Esophagus muscularis mucosa (tissue), 4 donors: ENCODE results near the gene RADIL. TPM values are rescaled to one million over a fixed set of nuclear protein-coding genes. Genes with fewer than 3 reads are reported as not detected.

Experiments
- DNase-seq: peaks from one replicate; pipeline ENCODE4 v3.0.0-alpha.2; 2017; ENCODE audit errors: extremely low spot score
- H3K27ac ChIP-seq, 4 donors: fragments of 200-600 bp; sonication (generic); replicated peaks in 1 of 4; 1 replicate in 3 of 4; 2 replicates in 1 of 4; pipeline ENCODE4 v1.5.1; 2016 to 2019; ENCODE audit warnings: mild to moderate bottlenecking in 1 of 4
- H3K27me3 ChIP-seq, 4 donors: fragments of 200-600 bp; sonication (generic); one replicate each; pipeline versions ENCODE4 v1.5.1 to v1.6.0; 2016 to 2019
- H3K36me3 ChIP-seq, 4 donors: fragments of 200-600 bp; sonication (generic); one replicate each; pipeline ENCODE4 v1.5.1; 2016 to 2019
- H3K4me1 ChIP-seq, 4 donors: fragments of 200-600 bp; sonication (generic); one replicate each; pipeline ENCODE4 v1.5.1; 2016 to 2019
- H3K4me3 ChIP-seq, 4 donors: fragments of 200-600 bp; sonication (generic); 1 replicate in 2 of 4; 2 replicates in 2 of 4; pipeline ENCODE4 v1.5.1; 2016 to 2019; ENCODE audit warnings: mild to moderate bottlenecking in 4 of 4, moderate library complexity in 1 of 4
- H3K9me3 ChIP-seq, 4 donors: fragments of 200-600 bp; sonication (generic); 1 replicate in 3 of 4; 2 replicates in 1 of 4; pipeline ENCODE4 v1.5.1; 2016 to 2019
- CTCF ChIP-seq, 3 experiments: fragments of 200-600 bp in 2 of 3; fragments of 450-650 bp in 1 of 3; sonication (generic) in 2 of 3; IDR thresholded peaks; one replicate each; pipeline ENCODE4 v1.5.1; 2017 to 2019; ENCODE audit warnings: antibody characterized with exemption in 3 of 3, mild to moderate bottlenecking in 2 of 3, moderate library complexity in 1 of 3
- EP300 ChIP-seq: sonication (generic); formaldehyde crosslinking; IDR thresholded peaks from one replicate; pipeline ENCODE4 v1.6.1; 2017; ENCODE audit warnings: antibody characterized with exemption
- POLR2A ChIP-seq: fragments of 450-650 bp; IDR thresholded peaks from one replicate; pipeline ENCODE4 v1.6.1; 2017; ENCODE audit warnings: antibody characterized with exemption, moderate library complexity, mild to moderate bottlenecking, low read depth
- POLR2AphosphoS5 ChIP-seq, 2 donors: sonication (generic); formaldehyde crosslinking; IDR thresholded peaks; one replicate each; pipeline ENCODE4 v1.6.1; 2017; ENCODE audit warnings: antibody characterized with exemption in 2 of 2
- WGBS: methylation state at CpG from one replicate; pipeline ENCODE4 v1.1.5; 2018; 5-methylcytosine and 5-hydroxymethylcytosine counted together
- intact Hi-C: fragments of 100-400 bp; cut with DNase I; formaldehyde crosslinking; loops from one replicate; pipeline ENCODE4 v1.15.1; 2023
- total RNA-seq, 4 donors: library from RNA; depleted of rRNA; stranded (reverse); fragments of >200 nt; gene quantifications; one replicate each; pipeline versions ENCODE4 v1.1.0 to v1.2.1, GENCODE V29; 2016

Gene RADIL
- total RNA-seq, 4 donors from 2014 or later, result 6.5 to 12.9 (median 12.1) TPM

GRCh38 chr7:4763794-4764185, 119.7 kb downstream of the RADIL start:
- no peaks in the 10 kb centered on the region for H3K9me3 ChIP-seq

DNA sequence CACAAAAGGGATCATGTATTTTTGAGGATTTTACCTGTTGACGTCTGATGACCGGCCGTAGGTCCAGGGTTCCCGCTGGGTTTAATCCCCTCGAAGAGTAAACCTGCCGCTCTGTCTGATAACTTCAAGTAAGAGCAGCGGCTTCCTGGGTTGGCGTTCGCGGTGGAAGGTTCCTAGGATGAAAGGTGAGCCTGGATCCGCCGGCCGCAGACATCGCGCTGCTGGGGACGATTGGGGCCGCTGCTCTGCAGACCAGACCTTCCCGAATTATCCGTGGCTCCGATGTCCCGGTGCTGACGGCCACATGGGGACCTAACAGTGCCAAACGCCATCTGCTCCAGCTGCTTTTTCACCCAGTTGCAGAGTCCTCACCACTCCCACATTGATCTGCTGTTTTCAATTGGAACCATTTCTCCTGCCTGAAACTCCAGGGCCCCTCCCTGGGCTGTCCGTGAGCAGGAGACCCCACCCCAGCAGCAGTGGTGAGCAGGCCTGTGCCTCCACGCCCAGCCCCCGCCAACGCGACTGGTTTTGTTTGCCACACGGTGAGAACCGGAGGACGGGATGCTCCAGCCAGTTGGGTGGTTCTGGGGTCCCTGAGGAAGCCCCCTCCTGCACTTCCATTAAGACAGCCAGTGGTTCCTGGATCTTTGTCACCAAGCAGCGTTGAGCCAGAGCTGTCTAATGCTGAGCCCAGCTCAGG, 120.3 kb downstream of the RADIL start:
- intact Hi-C loops, result no loop called here
- Histone ChIP-seq H3K27me3 (no peaks in the 10 kb centered on the region), H3K4me1 (peaks cover 0 to 35% (median 31%) of the 10 kb centered on the region in 4 donors), H3K36me3 (peaks cover 54 to 91% (median 72%) of the 10 kb centered on the region in 4 donors), H3K9me3 (no peaks in the 10 kb centered on the region), H3K4me3 (no peak overlapping the region), H3K27ac (no peak overlapping the region)
- TF ChIP-seq POLR2A (no peak), POLR2AphosphoS5 (IDR thresholded peaks at IDR 0.05) (no peak), EP300 (no peak), CTCF (IDR thresholded peaks at IDR 0.05) (no peak)
- 96% methylated on average over 24 of the region's 32 CpGs for WGBS
- no peak for DNase-seq

More at GRCh38 chr7:4763794-4764185, 119.7 kb downstream of the RADIL start:
- no peak for DNase-seq
- Histone ChIP-seq H3K27me3 (no peaks in the 10 kb centered on the region), H3K27ac (no peak overlapping the region), H3K4me3 (no peak overlapping the region), H3K4me1 (peaks cover 0 to 40% (median 36%) of the 10 kb centered on the region in 4 donors), H3K36me3 (peaks cover 49 to 85% (median 67%) of the 10 kb centered on the region in 4 donors)
- intact Hi-C loops, result no loop called here
- 93% methylated on average over 20 of the region's 21 CpGs for WGBS
- TF ChIP-seq POLR2AphosphoS5 (IDR thresholded peaks at IDR 0.05) (no peak), EP300 (no peak), POLR2A (no peak)

GRCh38 chr7:4762121-4763055, 121.1 kb downstream of the RADIL start:
- H3K27me3 ChIP-seq, result no peaks in the 10 kb centered on the region
- peaks cover 0 to 29% (median 23%) of the 10 kb centered on the region in 4 donors for H3K4me1 ChIP-seq
- WGBS, result 96% methylated on average over 41 of the region's 54 CpGs
- peaks cover 59 to 95% (median 81%) of the 10 kb centered on the region in 4 donors for H3K36me3 ChIP-seq
- TF ChIP-seq EP300 (no peak), CTCF (IDR thresholded peaks at IDR 0.05) (no peak), POLR2A (no peak), POLR2AphosphoS5 (IDR thresholded peaks at IDR 0.05) (no peak)
- no peak overlapping the region for H3K4me3 ChIP-seq
- no peak overlapping the region for H3K27ac ChIP-seq
- no peak for DNase-seq
- intact Hi-C loops, result no loop called here
- no peaks in the 10 kb centered on the region for H3K9me3 ChIP-seq

DNA sequence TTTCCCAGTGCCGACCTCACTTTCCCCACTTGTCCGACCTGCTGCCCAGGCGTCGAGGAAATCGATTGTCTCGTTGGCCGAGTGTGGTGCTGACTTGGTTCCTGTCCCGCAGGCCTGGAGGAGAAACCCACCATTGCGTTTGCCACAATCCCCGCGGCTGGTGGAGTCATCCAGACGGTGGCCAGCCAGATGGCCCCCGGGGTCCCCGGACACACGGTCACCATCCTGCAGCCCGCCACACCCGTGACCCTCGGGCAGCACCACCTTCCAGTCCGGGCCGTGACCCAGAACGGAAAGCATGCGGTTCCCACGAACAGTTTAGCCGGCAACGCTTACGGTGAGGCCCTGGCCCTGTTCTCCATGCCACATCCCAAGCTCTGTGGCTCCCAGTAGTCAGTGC, 122.6 kb downstream of the RADIL start:
- Histone ChIP-seq H3K36me3 (peaks cover 71 to 97% (median 95%) of the 10 kb centered on the region in 4 donors), H3K27ac (no peak overlapping the region), H3K9me3 (no peaks in the 10 kb centered on the region), H3K4me1 (peaks cover 0 to 16% (median 9%) of the 10 kb centered on the region in 4 donors), H3K4me3 (no peak overlapping the region), H3K27me3 (no peaks in the 10 kb centered on the region)
- no peak for TF ChIP-seq CTCF (IDR thresholded peaks at IDR 0.05)
- no peak for TF ChIP-seq EP300
- TF ChIP-seq POLR2A, result no peak
- no peak for TF ChIP-seq POLR2AphosphoS5 (IDR thresholded peaks at IDR 0.05)
- no peak for DNase-seq
- WGBS, result 94% methylated on average over 20 of the region's 26 CpGs
- intact Hi-C loops, result no loop called here

GRCh38 chr7:4759211-4759610, 124.3 kb downstream of the RADIL start:
- 97% methylated on average over 18 of the region's 40 CpGs for WGBS
- DNase-seq, result no peak
- H3K27me3 ChIP-seq, result no peaks in the 10 kb centered on the region
- no peaks in the 10 kb centered on the region for H3K9me3 ChIP-seq
- intact Hi-C loops, result no loop called here
- H3K36me3 ChIP-seq, result peaks cover 78 to 100% (median 98%) of the 10 kb centered on the region in 4 donors
- H3K4me3 ChIP-seq, result no peak overlapping the region
- H3K4me1 ChIP-seq, result peaks cover 2 to 5% (median 5%) of the 10 kb centered on the region in 4 donors
- H3K27ac ChIP-seq, result no peak overlapping the region
- TF ChIP-seq POLR2AphosphoS5 (IDR thresholded peaks at IDR 0.05), result no peak
- no peak for TF ChIP-seq POLR2A
- TF ChIP-seq EP300, result no peak
- no peak for TF ChIP-seq CTCF (IDR thresholded peaks at IDR 0.05)
